NCI-H146 (cell line): ENCODE results near the gene NFYA.
"Not testable (repeated sequence)": the region's sequence is repeated elsewhere in the genome, so short reads cannot be mapped to it uniquely, and the experiment has no call there.

Experiments
- DNase-seq: peaks from one replicate; lab custom pipeline; 2025; lab: John Stamatoyannopoulos, UW

Gene NFYA

DNA sequence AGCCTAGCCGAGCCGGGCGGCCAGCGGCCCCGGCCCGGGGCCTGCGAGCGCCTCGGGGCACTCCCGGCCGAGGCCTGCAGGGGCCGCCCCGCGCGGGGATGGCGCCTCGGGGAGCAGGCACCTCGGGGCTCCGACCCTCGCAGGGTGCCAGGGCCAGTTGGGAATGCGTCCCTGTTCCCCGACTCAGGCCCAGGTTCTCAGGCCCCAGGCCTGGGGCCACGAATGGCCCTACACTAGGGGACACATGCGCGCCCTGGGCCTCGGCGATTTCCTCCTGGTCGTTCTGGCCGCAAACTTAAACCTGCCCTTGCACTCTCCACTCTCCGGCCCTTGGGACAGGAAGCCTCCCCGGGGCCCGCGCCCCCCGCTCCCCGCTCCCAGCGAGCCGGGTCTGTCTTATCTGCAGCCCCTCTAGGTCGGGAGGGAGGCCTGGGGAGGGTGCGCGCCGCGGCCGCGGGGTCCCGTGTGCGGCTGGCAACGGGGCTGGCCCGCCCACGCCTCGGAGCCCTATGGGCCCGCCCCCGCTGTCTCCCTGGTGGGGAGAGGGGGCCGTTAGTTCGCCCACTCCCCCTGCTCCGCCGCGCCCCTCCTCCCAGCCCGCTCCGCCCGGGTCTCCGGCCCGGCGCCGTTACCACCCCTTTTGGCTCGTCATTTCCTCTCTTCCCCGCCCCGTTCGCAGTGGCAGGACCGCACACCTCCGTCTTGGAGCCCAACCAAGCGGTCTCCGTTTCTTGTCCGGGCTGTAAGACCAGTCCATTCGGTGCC, 611 bp downstream of the NFYA start:
- DNase-seq = peak; percentile 92

DNA sequence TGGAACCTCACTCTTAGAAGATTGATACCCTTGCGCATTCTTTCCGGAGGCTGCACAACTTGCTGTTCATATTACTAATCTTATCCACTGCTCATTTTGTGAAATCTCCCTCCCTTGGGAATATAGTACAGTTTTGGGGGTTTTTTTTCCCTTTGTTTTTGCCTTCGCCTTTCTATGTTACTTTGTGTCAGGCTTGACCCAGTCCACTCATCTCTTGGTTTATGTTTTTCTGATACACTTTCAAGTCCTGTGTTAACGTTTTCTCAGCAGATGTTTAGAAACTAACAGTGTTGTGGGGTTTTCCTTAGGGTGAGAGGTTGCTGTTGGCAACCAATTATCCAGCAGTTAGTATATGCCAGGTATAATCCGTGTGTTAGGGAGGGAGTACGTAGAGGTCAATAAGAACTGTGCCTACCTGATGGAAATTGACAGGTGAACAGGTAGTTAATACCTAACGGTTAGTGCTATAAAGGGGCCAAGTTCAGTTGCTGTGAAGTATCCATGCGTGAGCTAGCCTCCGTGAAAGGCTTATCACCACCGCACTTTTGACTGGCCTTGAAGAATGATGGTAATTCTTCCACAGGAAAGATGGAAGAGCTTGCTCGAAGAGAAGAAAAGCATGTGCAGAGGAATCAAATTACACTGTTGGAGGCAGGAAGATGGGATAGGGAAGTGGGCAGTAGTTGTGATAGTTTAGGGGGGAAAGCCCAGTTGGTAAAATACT, 1.4 kb downstream of the NFYA start:
- peak; percentile 39 for DNase-seq

DNA sequence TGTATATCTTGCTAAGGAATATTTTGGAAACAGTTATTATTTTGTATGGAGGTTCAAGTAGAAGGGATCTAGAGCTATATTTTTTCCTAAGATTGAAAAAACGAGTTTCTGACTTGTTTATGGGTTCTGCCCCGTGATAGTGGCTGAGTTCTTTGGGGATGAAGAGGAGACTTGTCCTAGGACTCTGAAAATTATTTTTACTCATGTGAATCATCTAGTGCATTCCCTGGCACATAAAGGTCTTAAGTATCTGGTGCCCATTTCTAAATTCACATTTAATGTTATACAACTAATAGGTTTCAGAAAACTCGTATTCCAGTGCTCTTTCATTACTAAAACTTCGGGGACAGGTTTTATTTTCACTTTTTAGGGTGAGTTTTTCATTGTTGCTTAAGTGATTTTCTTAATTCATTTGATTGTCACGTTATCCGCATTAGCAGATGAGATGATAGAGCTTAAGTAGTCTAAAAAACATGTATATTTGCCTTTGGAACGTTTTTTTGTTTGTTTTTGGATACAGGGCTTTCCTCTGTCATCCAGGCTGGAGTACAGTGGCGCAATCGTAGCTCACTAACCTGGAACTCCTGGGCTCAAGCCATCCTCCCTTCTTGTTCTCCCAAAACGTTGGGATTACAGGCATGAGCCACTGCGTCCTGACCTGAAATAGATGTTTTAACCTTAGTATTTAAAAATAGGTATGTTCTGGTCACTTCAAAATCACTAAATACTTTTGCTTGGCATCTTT, 2.1 kb downstream of the NFYA start:
- DNase-seq = no peak

DNA sequence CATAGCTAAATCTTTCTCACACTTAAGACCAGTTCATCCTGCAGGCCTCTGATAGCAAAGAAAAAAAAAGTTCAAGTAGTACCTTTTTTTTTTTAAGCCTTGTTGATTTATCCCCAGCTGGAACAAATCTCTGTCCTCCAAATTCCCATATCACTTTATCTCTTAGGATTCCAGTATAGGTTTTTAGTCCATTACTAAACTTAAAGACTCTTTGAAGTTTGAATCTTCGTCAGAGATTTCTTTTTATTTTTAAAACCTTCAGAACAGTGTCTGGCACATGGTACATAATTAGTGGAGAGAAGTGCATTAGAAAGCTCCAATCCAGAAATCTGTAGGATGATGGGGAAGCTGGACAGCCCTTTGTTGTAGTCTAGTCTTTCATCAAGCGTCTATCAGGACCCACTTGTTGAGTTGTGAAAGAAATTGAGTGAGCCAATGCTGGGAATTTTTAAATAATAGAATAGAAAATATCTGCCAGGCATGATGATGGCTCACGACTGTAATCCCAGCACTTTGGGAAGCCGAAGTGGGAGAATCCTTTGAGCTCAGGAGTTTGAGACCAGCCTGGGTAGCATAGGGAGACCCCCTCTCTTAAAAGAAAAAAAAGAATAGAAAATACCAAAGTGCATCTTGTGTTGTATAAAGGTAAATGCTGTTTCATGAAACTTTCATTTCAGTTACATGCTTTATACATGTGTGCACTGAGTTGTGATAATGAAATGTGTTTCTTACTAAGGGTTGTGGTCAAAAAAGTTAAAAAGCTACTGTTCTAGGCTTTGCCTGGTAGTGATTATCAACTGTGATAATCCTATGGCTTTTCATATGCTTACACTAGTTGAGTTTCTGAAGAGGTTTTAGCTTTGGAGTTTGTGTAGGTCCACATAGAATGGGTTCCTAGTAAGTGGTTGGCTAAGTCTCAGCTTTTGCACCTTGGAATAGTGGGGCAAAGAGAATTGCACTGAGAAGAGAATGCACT, 3.2 kb downstream of the NFYA start:
- no peak for DNase-seq

DNA sequence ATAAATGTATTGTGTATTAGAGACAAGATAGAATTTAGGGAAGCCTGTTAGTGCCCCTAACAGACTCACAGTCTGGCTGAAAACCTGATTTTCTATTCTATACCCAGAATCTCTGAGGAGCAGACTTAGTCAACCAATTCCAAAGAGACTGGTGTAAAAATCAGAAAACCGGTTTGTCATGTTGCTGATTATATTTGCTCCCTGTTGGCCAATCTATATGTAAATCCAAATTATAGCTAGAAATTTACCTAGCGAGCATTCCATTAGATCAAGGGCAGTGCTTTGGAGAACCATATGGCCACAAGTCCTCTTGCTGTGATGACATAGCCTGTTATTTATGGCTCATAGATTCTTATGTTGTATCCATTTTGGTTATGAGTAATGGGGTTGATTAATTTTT, 4.8 kb downstream of the NFYA start:
- DNase-seq = no peak

DNA sequence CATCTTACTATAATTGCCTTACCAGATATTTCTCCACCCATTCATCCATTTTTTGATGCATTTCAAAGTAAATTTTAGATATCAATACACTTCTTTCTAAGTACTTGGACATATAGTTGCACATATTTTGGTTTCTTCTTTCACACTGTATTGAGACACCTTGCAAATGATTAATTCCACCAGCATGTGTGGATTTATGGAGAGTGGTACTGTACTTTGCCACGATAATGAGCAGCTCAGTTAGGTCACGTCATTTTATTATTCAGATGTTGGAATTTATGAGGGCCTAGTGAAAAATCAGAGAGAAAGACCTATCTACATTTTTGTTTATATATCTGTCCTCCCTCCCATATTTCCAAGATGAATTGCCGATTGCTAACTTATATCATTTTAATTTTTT, 5.3 kb downstream of the NFYA start:
- no peak for DNase-seq

DNA sequence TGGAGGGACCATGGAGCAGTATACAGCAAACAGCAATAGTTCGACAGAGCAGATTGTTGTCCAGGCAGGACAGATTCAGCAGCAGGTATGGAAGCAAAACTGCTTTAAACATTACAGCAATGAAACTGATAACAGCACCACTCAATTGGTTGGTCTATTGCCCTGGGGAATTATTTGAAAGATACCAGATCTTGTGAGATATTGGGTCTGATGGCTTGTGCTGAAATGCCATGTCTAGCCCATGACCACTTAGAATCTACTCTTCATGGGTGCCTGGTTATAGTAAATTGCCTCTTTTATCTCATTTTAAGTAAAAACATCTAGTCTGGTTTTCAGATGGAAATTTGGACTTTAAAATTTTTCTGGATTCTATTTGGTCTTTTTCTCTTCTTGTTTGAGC, 6.3 kb downstream of the NFYA start:
- no peak for DNase-seq

DNA sequence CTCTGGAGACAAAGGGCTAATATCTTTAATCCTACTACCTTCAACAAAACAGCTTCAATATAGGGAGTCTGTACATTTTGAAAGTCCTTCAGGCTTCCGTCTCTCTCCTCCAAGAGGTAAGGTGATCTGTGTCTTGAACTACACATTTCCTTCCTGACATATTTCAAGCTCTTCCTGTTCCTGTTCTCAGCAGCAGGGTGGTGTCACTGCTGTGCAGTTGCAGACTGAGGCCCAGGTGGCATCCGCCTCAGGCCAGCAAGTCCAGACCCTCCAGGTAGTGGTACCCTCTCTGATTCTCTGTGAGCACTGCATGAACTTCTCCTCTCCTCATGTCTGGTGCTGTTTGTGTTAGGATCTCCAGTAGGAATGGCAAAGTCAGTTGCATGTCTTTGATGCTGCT, 7.8 kb downstream of the NFYA start:
- no peak for DNase-seq

DNA sequence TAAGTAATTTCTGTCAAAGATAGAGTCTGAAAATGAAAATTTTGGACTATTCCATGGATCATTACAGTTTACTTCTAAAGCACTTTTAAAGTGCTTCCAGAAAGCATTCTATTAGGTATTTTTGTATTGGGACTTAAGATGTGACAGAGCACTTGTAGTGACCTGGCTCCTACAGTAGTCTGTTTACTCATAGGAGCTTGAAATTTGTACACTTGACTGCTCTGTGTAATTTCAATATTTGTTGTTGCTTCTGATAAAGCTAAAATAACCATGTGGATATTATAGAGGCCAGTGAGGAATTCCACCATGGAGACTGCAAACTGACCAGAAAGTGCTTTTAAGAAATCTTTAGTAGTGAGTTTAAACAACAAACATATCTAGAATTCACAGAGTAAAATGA, 10.3 kb downstream of the NFYA start:
- DNase-seq = no peak

DNA sequence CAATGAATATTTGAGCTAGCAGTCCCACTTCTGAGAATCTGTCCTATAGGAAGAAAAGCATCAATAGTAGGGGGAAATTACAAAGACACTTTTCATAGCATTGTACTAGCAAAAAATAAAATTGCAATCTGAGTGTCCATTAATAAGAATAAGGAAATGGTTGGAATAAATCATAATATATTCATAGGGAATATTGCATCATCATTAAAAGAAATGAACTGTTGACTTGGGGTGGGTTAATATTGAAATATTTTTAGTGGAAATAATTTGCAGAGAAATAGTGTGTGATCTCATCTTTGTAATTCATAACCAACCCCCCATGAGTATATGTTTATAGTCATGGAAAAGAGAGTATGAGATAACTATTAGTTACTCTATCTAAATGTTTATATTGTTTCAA, 12.4 kb downstream of the NFYA start:
- DNase-seq = no peak

DNA sequence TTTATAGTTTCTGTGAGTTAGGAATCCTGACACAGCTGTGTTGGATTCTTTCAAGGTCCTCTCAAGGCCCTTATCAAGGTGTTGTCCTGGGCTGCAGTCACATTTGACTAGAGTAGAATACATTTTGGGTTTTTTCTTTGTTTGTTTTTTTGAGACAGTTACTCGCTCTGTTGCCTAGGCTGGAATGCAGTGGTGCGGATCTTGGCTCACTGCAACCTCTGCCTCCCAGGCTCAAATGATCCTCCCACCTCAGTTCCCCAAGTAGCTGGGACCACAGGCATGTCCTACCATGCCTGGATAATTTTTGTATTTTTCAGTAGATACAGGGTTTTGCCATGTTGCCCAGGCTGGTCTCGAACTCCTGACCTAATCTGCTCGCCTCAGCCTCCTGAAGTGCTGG, 15.7 kb downstream of the NFYA start:
- DNase-seq = no peak

DNA sequence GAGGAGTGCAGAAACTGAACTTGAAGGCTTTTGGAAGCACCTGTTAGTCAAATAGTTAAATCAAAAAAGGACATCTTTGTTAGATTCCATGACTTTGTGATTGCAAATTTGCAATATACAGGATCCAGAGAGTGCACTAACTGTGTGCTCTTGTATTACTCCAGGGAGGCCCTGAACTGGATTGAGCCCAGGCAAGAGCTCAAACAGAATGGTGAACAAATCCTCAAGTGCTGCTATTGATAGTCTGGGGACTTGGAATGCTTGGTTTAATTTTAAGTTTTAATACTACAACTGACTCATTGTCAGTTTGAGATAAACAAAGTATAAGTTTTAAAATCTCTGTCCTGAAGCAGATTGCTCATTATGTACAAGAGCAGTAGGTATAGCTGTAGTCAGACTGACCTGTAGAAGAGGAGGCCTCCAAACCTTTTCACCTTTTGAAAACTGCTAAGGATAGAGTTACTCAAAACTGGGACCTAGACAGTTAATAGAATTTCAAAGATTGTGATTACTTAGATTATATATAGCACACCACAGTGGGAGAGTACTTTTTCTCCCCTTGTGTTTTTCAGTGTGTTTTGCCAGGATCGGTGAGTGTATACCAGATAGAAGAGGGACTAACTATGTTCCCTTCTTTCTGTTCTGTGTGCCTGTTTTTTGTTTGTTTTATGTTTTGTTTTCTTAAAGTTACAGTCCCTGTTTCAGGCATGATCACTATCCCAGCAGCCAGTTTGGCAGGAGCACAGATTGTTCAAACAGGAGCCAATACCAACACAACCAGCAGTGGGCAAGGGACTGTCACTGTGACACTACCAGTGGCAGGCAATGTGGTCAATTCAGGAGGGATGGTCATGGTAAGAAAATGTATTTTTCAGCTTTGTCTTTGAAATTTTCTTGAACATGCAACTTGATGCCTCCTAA, 18.3 kb downstream of the NFYA start:
- DNase-seq = no peak

DNA sequence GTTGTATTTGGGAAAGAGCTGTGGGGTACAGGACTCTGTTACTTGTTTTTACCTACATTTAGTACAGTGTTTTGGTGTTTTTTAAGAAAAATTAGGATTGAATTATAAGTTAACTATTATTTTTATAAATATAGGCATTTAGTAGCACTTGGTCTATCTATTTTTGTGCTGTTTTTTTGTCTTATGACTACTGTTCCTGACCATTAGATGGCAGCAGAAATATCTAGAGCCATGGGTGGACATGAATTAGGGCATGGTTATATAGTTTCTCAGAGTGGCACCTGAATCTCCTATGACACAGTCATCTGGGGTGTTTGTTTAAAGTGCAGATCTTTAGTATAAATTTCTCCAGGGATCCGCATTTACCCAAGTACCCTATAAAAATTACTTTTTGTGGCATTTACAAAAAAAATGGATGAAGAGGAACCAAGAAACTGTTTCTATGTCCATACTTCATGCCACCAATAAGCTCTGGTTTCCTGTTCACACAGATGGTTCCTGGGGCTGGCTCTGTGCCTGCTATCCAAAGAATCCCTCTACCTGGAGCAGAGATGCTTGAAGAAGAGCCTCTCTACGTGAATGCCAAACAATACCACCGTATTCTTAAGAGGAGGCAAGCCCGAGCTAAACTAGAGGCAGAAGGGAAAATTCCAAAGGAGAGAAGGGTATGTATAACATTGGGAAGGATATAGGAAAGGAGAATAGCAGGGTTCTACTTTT, 19.8 kb downstream of the NFYA start:
- peak; percentile 13 for DNase-seq

DNA sequence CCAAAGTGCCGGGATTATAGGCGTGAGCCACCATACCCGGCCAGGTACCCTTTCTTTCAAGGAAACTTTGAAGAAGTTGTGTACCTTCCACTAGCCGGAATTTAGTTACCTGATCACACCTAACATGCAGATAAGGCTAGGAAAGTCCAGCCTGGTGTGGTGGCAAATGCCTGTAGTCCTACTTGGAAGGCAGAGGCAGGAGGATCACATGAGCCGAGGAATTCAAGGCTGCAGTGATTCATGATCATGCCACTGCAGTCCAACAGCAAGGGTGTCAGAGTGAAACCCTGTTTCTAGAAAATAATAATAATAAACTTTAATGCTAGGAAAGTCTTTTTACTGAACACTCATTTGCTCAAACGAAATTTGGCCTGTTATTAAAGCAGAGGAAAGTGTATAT, 21.0 kb downstream of the NFYA start:
- no peak for DNase-seq

DNA sequence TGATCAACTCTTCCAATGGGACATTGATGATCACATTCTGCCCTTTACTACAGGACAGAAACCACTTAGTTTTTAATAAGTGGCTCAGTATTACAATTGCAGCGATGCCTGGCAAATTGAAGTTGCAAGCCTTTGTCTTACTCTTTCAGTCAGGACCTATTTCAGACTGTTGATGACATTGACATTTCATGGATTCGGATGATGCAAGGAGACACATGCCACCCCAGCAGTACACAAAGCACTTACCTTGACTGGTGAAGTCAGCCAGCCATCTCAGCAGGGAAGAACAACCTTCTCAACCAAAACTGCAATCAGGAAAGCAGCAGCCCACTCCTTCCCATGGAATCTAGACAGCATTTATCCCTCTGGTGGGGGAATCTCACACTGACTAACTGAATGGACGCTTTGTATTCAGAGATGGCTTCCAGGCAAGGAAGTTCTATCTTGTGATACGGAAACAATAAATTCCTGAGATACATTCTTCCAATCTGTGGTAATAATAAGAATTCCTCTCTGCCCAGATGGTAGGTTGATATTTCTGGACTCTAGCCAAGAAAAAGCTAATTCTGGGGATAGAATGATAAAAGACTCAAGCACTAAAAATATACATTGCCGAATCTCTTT, 24.8 kb downstream of the NFYA start:
- DNase-seq = no peak

DNA sequence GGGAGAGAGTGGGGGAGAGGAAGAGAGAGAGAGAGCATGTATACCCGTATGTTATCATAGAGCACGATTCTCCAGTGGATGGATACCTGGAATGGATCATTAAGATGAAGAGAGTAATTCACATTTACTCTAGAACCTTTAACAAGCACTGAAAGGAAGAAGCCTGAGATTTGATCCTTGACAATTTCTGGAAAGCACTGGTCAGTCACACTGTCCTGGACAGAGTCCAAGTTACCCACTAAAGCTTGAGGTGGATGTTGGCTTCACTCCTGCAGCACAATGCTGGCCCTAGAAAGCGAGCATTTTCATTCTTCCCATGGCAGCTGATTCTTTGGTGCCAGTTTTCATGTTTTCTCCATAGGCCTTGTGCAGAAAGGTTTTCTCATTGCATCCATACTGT, 25.6 kb downstream of the NFYA start:
- DNase-seq = no peak

DNA sequence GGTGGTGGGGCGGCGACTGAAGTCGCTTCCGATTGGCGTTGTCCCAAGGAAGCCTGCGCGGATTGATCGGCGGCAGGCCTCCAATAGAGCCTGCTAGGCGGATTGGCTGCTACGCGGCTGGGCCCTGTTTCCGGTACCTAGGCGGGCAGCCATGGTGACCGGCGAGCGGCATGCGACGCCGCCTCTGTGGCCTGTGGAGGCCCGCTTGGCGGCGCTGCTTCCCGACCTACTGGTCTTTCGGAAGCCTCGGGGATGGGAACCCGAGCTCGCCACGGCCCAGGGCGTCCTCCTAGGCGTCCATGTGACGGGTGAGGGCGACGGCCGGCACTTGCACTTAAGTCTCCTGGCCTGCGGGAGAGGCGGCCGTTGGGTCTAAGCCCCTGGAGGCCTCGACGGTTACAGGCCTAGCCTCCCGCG, 28.1 kb downstream of the NFYA start:
- DNase-seq = no peak

DNA sequence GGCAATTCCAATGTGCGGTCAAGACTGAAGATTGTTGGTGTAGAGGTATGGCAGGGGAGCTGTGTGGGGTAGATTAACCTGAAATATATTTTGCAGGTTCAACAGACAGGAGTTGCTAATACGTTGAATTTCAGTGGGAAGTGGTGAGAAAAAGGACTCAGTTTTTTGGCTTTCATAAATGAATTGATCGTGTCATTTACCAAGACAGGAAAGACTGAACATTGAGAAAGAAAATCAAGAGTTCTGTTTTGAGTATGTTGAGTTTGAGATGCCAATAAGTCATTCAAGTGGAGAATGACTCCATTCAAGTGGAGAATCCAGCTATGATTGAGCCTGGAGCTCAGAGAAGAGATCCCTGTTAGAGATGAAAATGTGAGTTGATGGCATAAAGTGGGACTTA, 31.1 kb downstream of the NFYA start:
- DNase-seq = no peak

DNA sequence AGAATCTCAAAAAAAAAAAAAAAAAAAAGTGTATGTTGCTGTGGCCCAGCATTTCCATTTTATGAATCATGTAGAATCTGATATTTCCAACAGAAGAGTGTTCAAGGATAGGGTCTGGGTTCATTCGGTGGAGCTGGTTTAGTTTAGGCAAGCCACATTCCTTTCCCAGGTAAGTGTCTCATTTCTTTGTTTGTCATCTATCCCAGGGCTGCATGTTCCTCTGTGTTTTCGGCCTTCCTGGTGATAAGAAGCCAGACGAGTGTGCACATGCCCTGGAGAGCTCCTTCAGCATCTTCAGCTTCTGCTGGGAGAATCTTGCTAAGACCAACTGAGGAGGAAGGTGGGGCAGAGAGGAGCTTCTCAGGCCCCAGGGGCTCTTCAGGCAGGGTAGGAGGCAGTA, 38.2 kb downstream of the NFYA start:
- DNase-seq = no peak

DNA sequence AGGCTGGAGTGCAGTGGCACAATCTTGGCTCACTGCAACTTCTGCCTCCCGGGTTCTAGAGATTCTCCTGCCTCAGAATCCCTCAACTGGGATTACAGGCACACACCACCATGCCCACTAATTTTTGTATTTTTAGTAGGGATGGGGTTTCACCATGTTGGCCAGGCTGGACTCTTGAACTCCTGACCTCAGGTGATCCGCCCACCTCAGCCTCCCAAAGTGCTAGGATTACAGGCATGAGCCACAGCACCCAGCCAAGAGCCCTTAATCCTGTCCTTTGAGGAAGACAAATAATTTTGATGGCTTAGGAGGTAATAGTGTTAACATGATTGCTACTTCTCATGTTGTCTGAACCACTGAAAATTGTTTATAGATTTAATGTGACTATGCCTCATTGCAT, 42.3 kb downstream of the NFYA start:
- not testable (repeated sequence) for DNase-seq
